ENCODE data around the gene EVX2.

EVX2 gene

GRCh38 chr2:176101216-176101830 is 17.6 kb upstream of the EVX2 start:
- H3K36me3 ChIP-seq (ENCODE audit: control insufficient read depth, insufficient read depth, low read length), result no peaks in the 10 kb centered on the region
- H3K9ac ChIP-seq (ENCODE audit: low read length), result no peak overlapping the region
- H3K18ac ChIP-seq (ENCODE audit: low read length), result no peak overlapping the region
- no peak overlapping the region for H3K56ac ChIP-seq (ENCODE audit: low read length)
- no peaks in the 10 kb centered on the region for H3K79me1 ChIP-seq (ENCODE audit: low read length)
- no peak overlapping the region for H2BK120ac ChIP-seq (ENCODE audit: low read depth, low read length)
- H3K27me3 ChIP-seq (ENCODE audit: insufficient read depth, low read length, poor library complexity), result peaks cover 82% of the 10 kb centered on the region
- H3K4ac ChIP-seq (ENCODE audit: low read depth, low read length), result no peak overlapping the region
- no peak overlapping the region for H3K4me2 ChIP-seq (ENCODE audit: low read length)
- H3K4me3 ChIP-seq (ENCODE audit: low read length), result no peak overlapping the region
- H2BK5ac ChIP-seq (ENCODE audit: low read length), result no peak overlapping the region
- no peak for DNase-seq
- no peak overlapping the region for H3K23ac ChIP-seq (ENCODE audit: low read length)
- no peak overlapping the region for H2AK5ac ChIP-seq (ENCODE audit: low read length)
- no peaks in the 10 kb centered on the region for H3K79me2 ChIP-seq (ENCODE audit: control insufficient read depth, insufficient read depth, low read length)
- no peak overlapping the region for H4K8ac ChIP-seq (ENCODE audit: low read depth, low read length)
- no peak overlapping the region for H2BK15ac ChIP-seq (replicated peaks; ENCODE audit: low read depth)
- H4K5ac ChIP-seq (ENCODE audit: low read length), result no peak overlapping the region
- H3K4me1 ChIP-seq (ENCODE audit: control insufficient read depth, low read depth, low read length), result peaks cover 2% of the 10 kb centered on the region
- H3K27ac ChIP-seq (ENCODE audit: low read depth, low read length), result no peak overlapping the region
- WGBS (ENCODE audit: extremely low coverage, insufficient coverage, low lambda C conversion rate), result no CpG with 5 or more reads among the region's 2 CpGs

DNA sequence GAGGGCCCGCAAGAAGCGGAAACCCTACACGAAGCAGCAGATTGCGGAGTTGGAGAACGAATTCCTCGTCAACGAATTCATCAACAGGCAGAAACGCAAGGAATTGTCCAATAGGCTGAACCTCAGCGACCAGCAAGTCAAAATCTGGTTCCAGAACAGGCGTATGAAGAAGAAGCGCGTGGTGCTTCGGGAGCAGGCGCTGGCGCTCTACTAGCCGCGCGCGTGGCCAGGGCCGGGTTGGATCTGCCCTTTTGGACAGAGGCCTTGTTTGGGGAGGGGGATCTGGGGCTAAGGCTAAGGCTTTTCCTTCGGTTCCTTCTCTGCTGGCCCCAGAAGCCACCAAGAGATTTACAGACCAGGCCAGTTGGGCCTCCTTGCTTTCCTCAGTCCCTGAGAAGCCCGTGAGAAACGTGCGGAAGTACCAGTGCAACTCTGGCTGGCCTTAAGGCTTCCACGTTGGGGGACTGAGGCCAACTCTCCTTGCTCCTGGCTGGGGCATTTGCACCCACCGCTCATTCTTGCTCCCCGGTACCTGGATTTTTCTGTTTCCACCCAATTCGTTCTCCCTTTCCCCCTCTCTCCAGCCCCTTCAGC is 16.9 kb upstream of the EVX2 start:
- H3K79me1 ChIP-seq (ENCODE audit: low read length), result no peaks in the 10 kb centered on the region
- no peaks in the 10 kb centered on the region for H3K36me3 ChIP-seq (ENCODE audit: control insufficient read depth, insufficient read depth, low read length)
- H3K4me1 ChIP-seq (ENCODE audit: control insufficient read depth, low read depth, low read length), result peaks cover 4% of the 10 kb centered on the region
- H3K4ac ChIP-seq (ENCODE audit: low read depth, low read length), result no peak overlapping the region
- H3K23ac ChIP-seq (ENCODE audit: low read length), result no peak overlapping the region
- WGBS (ENCODE audit: extremely low coverage, insufficient coverage, low lambda C conversion rate), result no CpG with 5 or more reads among the region's 28 CpGs
- no peak overlapping the region for H4K8ac ChIP-seq (ENCODE audit: low read depth, low read length)
- H3K27me3 ChIP-seq (ENCODE audit: insufficient read depth, low read length, poor library complexity), result peaks cover 76% of the 10 kb centered on the region
- no peak for DNase-seq
- H3K56ac ChIP-seq (ENCODE audit: low read length), result no peak overlapping the region
- H3K18ac ChIP-seq (ENCODE audit: low read length), result no peak overlapping the region
- H2BK15ac ChIP-seq (replicated peaks; ENCODE audit: low read depth), result no peak overlapping the region
- H2BK5ac ChIP-seq (ENCODE audit: low read length), result no peak overlapping the region
- no peak overlapping the region for H2AK5ac ChIP-seq (ENCODE audit: low read length)
- no peak overlapping the region for H3K4me2 ChIP-seq (ENCODE audit: low read length)
- no peak overlapping the region for H2BK120ac ChIP-seq (ENCODE audit: low read depth, low read length)
- H3K9ac ChIP-seq (ENCODE audit: low read length), result no peak overlapping the region
- H3K4me3 ChIP-seq (ENCODE audit: low read length), result no peak overlapping the region
- H4K5ac ChIP-seq (ENCODE audit: low read length), result no peak overlapping the region
- no peaks in the 10 kb centered on the region for H3K79me2 ChIP-seq (ENCODE audit: control insufficient read depth, insufficient read depth, low read length)
- H3K27ac ChIP-seq (ENCODE audit: low read depth, low read length), result no peak overlapping the region

GRCh38 chr2:176099728-176100546 is 16.2 kb upstream of the EVX2 start, which contains the start of gene HOXD12:
HOXD12 (plus strand) TSS chr2:176099795; CDS start chr2:176099802, 7 bp downstream.
- Histone ChIP-seq H3K56ac (ENCODE audit: low read length) (no peak within 1 kb of the TSS), H3K9ac (ENCODE audit: low read length) (no peak within 1 kb of the TSS), H2BK120ac (ENCODE audit: low read depth, low read length) (no peak within 1 kb of the TSS), H3K4ac (ENCODE audit: low read depth, low read length) (no peak within 1 kb of the TSS), H3K4me1 (ENCODE audit: control insufficient read depth, low read depth, low read length) (peaks cover 4% of the 10 kb centered on the region), H2BK15ac (replicated peaks; ENCODE audit: low read depth) (no peak within 1 kb of the TSS), H3K79me2 (ENCODE audit: control insufficient read depth, insufficient read depth, low read length) (no peaks in the 10 kb centered on the region), H4K8ac (ENCODE audit: low read depth, low read length) (no peak within 1 kb of the TSS), H3K79me1 (ENCODE audit: low read length) (no peaks in the 10 kb centered on the region), H2AK5ac (ENCODE audit: low read length) (no peak within 1 kb of the TSS), H3K18ac (ENCODE audit: low read length) (no peak within 1 kb of the TSS), H3K27ac (ENCODE audit: low read depth, low read length) (no peak within 1 kb of the TSS), H3K36me3 (ENCODE audit: control insufficient read depth, insufficient read depth, low read length) (no peaks in the 10 kb centered on the region), H3K4me3 (ENCODE audit: low read length) (no peak within 1 kb of the TSS), H3K27me3 (ENCODE audit: insufficient read depth, low read length, poor library complexity) (peaks cover 75% of the 10 kb centered on the region), H2BK5ac (ENCODE audit: low read length) (no peak within 1 kb of the TSS), H3K23ac (ENCODE audit: low read length) (no peak within 1 kb of the TSS), H3K4me2 (ENCODE audit: low read length) (peak within 1 kb of the TSS; percentile 61), H4K5ac (ENCODE audit: low read length) (no peak within 1 kb of the TSS)
- DNase-seq, result no peak
- no CpG with 5 or more reads among the region's 70 CpGs for whole genome bisulfite sequencing (ENCODE audit: extremely low coverage, insufficient coverage, low lambda C conversion rate)

- Histone ChIP-seq H3K27me3 (ENCODE audit: insufficient read depth, low read length, poor library complexity) (peaks cover 76% of the 10 kb centered on the region), H4K5ac (ENCODE audit: low read length) (no peak overlapping the region), H2BK5ac (ENCODE audit: low read length) (no peak overlapping the region), H3K4me3 (ENCODE audit: low read length) (no peak overlapping the region), H3K18ac (ENCODE audit: low read length) (no peak overlapping the region), H2BK15ac (replicated peaks; ENCODE audit: low read depth) (no peak overlapping the region), H3K9ac (ENCODE audit: low read length) (no peak overlapping the region), H3K4me1 (ENCODE audit: control insufficient read depth, low read depth, low read length) (peaks cover 4% of the 10 kb centered on the region), H4K8ac (ENCODE audit: low read depth, low read length) (no peak overlapping the region), H3K23ac (ENCODE audit: low read length) (no peak overlapping the region), H3K56ac (ENCODE audit: low read length) (no peak overlapping the region), H3K36me3 (ENCODE audit: control insufficient read depth, insufficient read depth, low read length) (no peaks in the 10 kb centered on the region), H3K4me2 (ENCODE audit: low read length) (no peak overlapping the region), H3K27ac (ENCODE audit: low read depth, low read length) (no peak overlapping the region), H3K79me2 (ENCODE audit: control insufficient read depth, insufficient read depth, low read length) (no peaks in the 10 kb centered on the region), H3K79me1 (ENCODE audit: low read length) (no peaks in the 10 kb centered on the region), H2AK5ac (ENCODE audit: low read length) (no peak overlapping the region), H3K4ac (ENCODE audit: low read depth, low read length) (no peak overlapping the region), H2BK120ac (ENCODE audit: low read depth, low read length) (no peak overlapping the region)
- no CpG with 5 or more reads among the region's 30 CpGs for whole genome bisulfite sequencing (ENCODE audit: extremely low coverage, insufficient coverage, low lambda C conversion rate)
- DNase-seq, result no peak
Observed at GRCh38 chr2:176099159-176099727, 15.5 kb upstream of the EVX2 start.

DNA sequence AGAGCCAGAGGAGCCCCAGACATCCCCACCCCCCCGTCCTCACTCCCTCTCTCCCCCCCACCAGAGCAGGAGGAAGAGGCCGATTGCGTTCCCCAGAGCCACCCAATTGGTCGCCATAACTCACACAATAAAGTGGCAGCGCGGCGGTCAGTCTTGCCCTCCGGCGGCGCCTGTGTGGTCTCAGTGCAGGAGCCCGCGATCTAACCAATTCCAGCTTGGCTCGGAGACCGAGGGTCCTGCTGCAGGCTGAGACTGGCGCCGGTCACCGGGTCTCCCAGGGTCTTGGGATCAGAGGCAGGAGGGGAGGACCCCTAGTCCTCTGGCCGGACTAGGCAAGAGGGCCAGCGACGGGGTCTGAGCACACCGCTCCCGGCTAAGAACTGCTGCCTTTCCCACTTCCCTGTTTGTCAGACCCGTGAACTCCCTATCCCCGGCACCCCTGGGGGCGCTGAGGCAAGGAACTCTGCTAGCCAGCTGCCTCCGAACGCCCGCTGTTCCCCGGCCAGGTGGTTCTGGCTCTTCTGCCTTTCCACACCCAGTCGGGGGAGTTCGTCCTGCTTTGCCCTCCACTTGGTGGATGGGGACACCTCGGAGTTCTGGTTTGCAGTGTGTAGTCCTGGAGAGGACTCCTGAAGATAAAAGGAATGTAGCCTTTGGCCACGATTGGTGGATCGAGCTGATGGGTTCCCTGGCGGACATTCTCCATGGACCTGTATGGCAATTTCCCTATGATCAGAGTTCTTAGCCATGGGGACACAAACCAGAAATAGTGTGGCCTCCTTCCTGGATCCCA is 14.8 kb upstream of the EVX2 start:
- H3K79me1 ChIP-seq (ENCODE audit: low read length), result no peaks in the 10 kb centered on the region
- H3K27ac ChIP-seq (ENCODE audit: low read depth, low read length), result no peak overlapping the region
- H3K79me2 ChIP-seq (ENCODE audit: control insufficient read depth, insufficient read depth, low read length), result no peaks in the 10 kb centered on the region
- H3K4me2 ChIP-seq (ENCODE audit: low read length), result peak overlapping the region; percentile 61
- no peak overlapping the region for H2BK15ac ChIP-seq (replicated peaks; ENCODE audit: low read depth)
- H2AK5ac ChIP-seq (ENCODE audit: low read length), result no peak overlapping the region
- no peaks in the 10 kb centered on the region for H3K36me3 ChIP-seq (ENCODE audit: control insufficient read depth, insufficient read depth, low read length)
- no peak overlapping the region for H4K5ac ChIP-seq (ENCODE audit: low read length)
- H3K9ac ChIP-seq (ENCODE audit: low read length), result peak overlapping the region; percentile 8
- DNase-seq, result no peak
- no peak overlapping the region for H4K8ac ChIP-seq (ENCODE audit: low read depth, low read length)
- peaks cover 76% of the 10 kb centered on the region for H3K27me3 ChIP-seq (ENCODE audit: insufficient read depth, low read length, poor library complexity)
- peaks cover 4% of the 10 kb centered on the region for H3K4me1 ChIP-seq (ENCODE audit: control insufficient read depth, low read depth, low read length)
- peak overlapping the region; percentile 36 for H3K56ac ChIP-seq (ENCODE audit: low read length)
- no peak overlapping the region for H2BK120ac ChIP-seq (ENCODE audit: low read depth, low read length)
- H3K23ac ChIP-seq (ENCODE audit: low read length), result no peak overlapping the region
- WGBS (ENCODE audit: extremely low coverage, insufficient coverage, low lambda C conversion rate), result no CpG with 5 or more reads among the region's 35 CpGs
- no peak overlapping the region for H3K4ac ChIP-seq (ENCODE audit: low read depth, low read length)
- no peak overlapping the region for H3K4me3 ChIP-seq (ENCODE audit: low read length)
- no peak overlapping the region for H2BK5ac ChIP-seq (ENCODE audit: low read length)
- H3K18ac ChIP-seq (ENCODE audit: low read length), result no peak overlapping the region

All from mesendoderm (in vitro differentiated cells).